ENCODE measurements around the gene RBM39. TPM values are rescaled to one million over a fixed set of nuclear protein-coding genes. Genes with fewer than 3 reads are reported as not detected.
"Not testable (repeated sequence)": the region's sequence is repeated elsewhere in the genome, so short reads cannot be mapped to it uniquely, and the experiment has no call there.

The RBM39 gene
- total RNA-seq, 4 donors from 2014 or later = 231 to 462 (median 427) TPM

DNA sequence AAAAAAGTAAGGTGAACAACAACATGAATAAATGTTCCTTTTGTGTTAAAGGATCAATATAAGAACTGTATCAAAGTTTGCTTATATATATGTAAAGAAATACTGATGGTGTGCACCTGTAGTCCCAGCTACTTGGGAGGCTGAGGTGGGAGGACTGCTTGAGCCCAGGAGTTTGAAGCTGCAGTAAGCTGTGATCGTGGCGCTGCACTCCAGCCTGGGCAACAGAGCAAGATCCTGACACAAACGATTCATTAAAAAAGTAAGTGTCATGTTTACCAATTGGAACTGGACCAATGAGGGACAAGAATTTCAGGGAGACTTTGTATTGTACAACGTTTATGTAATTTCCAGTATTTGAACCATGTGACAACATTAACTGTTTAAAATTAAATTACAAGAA is 24.8 kb upstream of the RBM39 start:
- TF ChIP-seq, protein P1, sequence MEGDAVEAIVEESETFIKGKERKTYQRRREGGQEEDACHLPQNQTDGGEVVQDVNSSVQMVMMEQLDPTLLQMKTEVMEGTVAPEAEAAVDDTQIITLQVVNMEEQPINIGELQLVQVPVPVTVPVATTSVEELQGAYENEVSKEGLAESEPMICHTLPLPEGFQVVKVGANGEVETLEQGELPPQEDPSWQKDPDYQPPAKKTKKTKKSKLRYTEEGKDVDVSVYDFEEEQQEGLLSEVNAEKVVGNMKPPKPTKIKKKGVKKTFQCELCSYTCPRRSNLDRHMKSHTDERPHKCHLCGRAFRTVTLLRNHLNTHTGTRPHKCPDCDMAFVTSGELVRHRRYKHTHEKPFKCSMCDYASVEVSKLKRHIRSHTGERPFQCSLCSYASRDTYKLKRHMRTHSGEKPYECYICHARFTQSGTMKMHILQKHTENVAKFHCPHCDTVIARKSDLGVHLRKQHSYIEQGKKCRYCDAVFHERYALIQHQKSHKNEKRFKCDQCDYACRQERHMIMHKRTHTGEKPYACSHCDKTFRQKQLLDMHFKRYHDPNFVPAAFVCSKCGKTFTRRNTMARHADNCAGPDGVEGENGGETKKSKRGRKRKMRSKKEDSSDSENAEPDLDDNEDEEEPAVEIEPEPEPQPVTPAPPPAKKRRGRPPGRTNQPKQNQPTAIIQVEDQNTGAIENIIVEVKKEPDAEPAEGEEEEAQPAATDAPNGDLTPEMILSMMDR (IDR thresholded peaks at IDR 0.05) = no peak
- DNase-seq (ENCODE audit: low spot score) (no peak), ATAC-seq (ENCODE audit: low FRiP score) (no peak)

DNA sequence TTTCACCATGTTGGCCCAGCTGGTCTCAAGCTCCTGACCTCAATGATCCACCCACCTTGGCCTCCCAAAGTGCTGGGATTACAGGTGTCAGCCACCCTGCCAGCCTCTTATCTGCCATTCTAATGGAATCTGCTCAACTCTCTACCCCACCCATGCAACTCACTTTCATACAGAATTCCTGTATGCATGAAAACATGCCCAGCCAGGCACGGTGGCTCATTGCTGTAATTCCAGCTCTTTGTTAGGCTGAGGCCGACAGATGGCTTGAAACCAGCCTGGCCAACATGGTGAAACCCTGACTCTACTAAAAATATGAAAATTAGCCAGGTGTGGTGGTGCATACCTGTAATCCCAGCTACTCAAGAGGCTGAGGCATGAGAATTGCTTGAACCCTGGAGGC is 22.9 kb upstream of the RBM39 start:
- DNase-seq (ENCODE audit: low spot score); ATAC-seq (ENCODE audit: low FRiP score): not testable (repeated sequence)

DNA sequence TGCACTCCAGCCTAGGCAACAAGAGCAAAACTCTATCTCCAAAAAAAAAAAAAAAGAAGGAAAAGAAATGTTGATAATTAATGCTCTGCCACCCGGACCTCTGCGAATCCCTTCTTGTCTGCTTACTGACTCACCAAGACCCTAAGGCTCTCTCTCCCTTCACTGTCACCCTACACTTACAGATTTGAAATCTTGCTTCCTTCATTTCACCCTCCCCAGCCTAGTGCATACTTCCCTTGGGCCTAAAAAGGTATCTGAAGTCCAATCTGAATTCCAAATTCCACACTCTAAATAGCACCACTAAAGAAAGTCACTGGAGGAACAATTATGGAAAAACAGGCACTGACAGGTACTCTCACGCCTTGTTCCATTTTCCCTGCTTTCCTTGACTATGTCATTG is 20.4 kb upstream of the RBM39 start:
- DNase-seq (ENCODE audit: low spot score) (no peak), ATAC-seq (ENCODE audit: low FRiP score) (no peak)
- TF ChIP-seq, protein P1 (IDR thresholded peaks at IDR 0.05) = no peak

DNA sequence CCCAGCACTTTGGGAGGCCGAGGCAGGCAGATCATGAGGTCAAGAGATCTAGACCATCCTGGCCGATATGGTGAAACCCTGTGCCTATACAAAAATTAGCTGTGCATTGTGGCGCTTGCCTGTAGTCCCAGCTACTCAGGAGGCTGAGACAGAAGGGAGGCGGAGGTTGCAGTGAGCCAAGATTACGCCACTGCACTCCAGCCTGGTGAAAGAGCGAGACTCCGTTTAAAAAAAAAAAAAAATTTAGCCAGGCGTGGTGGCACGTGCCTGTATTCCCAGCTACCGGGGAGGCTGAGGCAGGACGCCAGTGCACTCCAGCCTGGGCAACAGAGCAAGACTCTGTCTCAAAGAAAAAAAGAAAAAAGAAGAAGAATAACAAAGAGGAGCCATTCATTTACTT is 19.5 kb upstream of the RBM39 start:
- not testable (repeated sequence) for DNase-seq (ENCODE audit: low spot score); ATAC-seq (ENCODE audit: low FRiP score)

DNA sequence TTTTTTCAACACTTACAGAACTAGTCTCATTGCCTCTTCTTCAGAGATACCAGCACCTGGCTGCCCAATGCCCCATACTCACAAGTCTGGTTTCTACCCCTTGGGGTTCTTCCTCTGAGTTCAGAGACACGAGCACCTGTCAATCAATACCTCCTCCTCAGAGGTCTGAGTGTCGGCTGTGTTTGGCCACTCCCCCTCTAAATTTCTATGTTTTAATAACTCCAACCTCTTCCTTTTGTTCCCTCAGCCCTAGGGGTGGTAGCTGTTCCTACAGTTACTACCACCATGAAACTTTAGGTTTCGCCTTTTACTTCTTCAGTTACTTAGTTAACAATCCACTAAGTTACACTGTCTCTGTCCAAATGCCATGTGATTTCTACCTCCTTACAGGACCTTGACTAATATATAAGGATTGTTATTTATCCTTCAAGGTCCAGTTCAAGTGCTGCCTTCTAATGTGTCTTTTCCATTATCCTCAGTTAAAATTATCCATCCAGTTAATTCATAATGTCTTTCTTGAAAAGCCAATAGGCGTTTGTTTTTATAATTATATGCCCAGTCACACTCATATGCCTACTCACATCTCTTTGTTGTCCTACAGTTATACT is 15.1 kb upstream of the RBM39 start:
- TF ChIP-seq, protein P1 (IDR thresholded peaks at IDR 0.05) = no peak

DNA sequence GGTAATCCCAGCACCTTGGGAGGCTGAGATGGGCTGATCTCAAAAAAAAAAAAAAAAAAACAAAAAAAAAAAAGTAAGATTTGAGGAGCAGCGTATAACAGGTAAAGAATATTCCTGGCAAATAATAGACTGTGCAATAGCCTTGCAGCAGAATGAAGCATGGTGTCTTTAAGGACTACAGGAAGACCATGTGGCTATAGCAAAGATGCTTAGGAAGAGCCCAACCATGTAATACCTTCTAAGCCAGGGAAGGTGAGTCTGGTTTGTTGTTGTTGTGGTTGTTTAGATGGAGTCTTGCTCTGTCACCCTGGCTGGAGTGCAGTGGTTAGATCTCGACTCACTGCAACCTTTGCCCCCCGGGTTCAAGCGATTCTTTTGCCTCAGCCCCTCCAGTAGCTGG is 14.3 kb upstream of the RBM39 start:
- TF ChIP-seq, protein P1 (IDR thresholded peaks at IDR 0.05) = no peak
- DNase-seq (ENCODE audit: low spot score) (no peak), ATAC-seq (ENCODE audit: low FRiP score) (no peak)

More for the DNA sequence above, 15.1 kb upstream of the RBM39 start:
- no peak for DNase-seq (ENCODE audit: low spot score)
- ATAC-seq (ENCODE audit: low FRiP score) = no peak

DNA sequence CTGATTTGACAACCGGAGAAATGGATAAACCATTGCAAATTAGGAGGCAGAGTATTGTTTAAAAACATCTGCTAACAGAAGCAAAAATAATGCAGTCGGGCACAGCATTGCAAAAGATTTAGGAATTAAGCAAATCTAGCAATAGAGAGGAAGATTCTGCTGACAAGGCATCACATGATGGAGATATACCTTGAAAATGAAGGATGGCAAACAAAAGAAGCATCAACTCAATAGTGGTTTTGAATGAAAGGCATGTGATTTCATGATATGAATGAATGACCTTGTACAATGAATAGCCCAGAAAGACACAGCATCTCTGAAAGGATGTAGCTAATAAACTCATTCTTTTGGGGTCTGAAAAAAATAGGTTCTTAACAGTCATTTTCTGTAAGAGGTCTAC is 8.6 kb upstream of the RBM39 start:
- ATAC-seq (ENCODE audit: low FRiP score) (no peak), DNase-seq (ENCODE audit: low spot score) (no peak)
- TF ChIP-seq, protein P1 (IDR thresholded peaks at IDR 0.05) = no peak

DNA sequence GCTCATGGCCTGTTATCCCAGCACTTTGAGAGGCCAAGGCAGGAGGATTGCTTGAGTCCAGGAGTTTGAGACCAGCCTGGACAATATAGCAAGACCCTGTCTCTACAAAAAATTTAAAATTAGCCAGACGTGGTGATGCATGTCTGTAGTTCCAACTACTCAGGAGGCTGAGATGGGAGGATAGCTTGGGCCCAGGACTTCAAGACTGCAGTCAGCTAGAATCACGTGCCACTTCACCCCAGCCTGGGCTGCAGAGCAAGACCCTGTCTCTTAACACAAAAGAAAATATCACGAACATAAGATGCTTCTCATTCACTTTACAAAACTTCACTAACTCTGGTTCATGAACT is 2.4 kb upstream of the RBM39 start:
- not testable (repeated sequence) for ATAC-seq (ENCODE audit: low FRiP score); DNase-seq (ENCODE audit: low spot score)
